ENCODE data around the gene CCL7.

Gene CCL7

DNA sequence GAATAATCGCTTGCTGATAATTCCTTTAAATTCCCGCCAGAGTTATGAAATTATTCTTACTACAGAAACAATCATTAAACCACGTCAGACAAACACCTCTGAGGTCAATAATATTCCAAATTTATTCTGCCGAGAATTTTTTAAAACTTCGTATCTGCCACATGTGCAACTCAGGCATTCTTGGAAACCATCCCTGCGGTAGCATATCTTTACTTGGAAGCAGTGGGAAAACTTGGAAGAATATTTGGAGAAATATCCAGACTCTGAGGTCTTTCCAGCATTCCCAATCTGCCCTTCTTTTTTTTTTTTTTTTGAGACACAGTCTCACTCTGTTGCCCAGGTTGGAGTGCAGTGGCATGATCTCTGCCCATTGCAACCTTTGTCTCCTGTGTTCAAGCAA lies 13.6 kb downstream of the CCL7 start:
- Mint-ChIP-seq H3K36me3 (no peaks in the 10 kb centered on the region), H3K4me1 (no peaks in the 10 kb centered on the region), H3K9me3 (peaks cover 0 to 5% of the 10 kb centered on the region in 2 donors), H3K27ac (no peak overlapping the region), H3K27me3 (peaks cover 35 to 57% of the 10 kb centered on the region in 2 donors), H3K4me3 (no peak overlapping the region)
- DNase-seq: no peak
- ATAC-seq (replicated peaks): no peak

DNA sequence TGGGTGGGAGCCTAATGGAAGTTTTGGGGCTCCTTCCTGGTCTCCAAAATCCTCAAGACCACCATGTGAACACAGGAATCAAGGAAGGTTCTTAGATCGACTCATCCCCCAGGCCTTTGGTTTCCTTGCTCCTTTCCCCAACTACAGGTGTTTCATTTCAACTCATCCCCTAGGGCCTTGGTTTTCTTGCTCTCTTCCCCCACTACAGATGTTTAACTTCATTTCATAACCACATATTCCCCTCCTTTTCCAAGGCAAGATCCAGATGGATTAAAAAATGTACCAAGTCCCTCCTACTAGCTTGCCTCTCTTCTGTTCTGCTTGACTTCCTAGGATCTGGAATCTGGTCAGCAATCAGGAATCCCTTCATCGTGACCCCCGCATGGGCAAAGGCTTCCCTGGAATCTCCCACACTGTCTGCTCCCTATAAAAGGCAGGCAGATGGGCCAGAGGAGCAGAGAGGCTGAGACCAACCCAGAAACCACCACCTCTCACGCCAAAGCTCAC lies 15.3 kb downstream of the CCL7 start, which contains the start of gene CCL11:
TSS of gene CCL11 (plus strand) at position 457 of the 507 bp plus-strand sequence. CDS start 67 bp downstream, outside the sequence.
- DNase-seq (no peak), ATAC-seq (replicated peaks) (no peak)
- Mint-ChIP-seq H3K4me1 (no peaks in the 10 kb centered on the region), H3K9me3 (peaks cover 0 to 5% of the 10 kb centered on the region in 2 donors), H3K27ac (no peak within 1 kb of the TSS), H3K27me3 (peaks cover 33 to 57% of the 10 kb centered on the region in 2 donors), H3K36me3 (no peaks in the 10 kb centered on the region), H3K4me3 (no peak within 1 kb of the TSS)

DNA sequence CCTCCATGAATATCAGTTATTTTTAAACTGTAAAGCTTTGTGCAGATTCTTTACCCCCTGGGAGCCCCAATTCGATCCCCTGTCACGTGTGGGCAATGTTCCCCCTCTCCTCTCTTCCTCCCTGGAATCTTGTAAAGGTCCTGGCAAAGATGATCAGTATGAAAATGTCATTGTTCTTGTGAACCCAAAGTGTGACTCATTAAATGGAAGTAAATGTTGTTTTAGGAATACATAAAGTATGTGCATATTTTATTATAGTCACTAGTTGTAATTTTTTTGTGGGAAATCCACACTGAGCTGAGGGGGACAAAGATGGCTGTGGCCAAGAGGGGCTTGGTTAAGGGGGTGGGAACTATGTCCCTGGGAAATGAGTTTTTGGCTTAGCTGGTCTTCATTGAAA lies 17.9 kb downstream of the CCL7 start:
- no peaks in the 10 kb centered on the region for H3K36me3 Mint-ChIP-seq
- no peaks in the 10 kb centered on the region for H3K9me3 Mint-ChIP-seq
- ATAC-seq (replicated peaks): no peak
- H3K27me3 Mint-ChIP-seq: peaks cover 36 to 39% of the 10 kb centered on the region in 2 donors
- H3K4me1 Mint-ChIP-seq: no peaks in the 10 kb centered on the region
- no peak overlapping the region for H3K27ac Mint-ChIP-seq
- no peak overlapping the region for H3K4me3 Mint-ChIP-seq
- DNase-seq: no peak

DNA sequence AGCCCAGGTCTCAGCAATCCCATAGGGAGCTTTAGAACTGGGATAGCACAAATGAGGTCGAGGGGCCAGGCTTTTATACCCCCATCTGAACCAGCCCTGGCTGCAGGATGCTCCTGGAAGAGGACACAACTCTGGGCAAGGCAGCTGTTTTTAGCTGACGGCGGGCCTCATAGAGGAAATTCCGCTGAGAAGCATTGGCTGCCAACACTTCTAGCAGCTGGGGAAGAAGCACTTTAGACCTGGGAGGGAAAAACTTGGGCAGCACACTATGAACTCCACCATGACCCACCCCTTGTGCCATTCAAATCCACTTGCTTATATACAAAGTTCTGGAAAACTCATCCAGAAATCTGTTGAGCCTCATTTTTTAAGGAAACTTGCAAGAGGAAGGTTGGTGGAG lies 20.6 kb downstream of the CCL7 start:
- H3K9me3 Mint-ChIP-seq: no peaks in the 10 kb centered on the region

DNA sequence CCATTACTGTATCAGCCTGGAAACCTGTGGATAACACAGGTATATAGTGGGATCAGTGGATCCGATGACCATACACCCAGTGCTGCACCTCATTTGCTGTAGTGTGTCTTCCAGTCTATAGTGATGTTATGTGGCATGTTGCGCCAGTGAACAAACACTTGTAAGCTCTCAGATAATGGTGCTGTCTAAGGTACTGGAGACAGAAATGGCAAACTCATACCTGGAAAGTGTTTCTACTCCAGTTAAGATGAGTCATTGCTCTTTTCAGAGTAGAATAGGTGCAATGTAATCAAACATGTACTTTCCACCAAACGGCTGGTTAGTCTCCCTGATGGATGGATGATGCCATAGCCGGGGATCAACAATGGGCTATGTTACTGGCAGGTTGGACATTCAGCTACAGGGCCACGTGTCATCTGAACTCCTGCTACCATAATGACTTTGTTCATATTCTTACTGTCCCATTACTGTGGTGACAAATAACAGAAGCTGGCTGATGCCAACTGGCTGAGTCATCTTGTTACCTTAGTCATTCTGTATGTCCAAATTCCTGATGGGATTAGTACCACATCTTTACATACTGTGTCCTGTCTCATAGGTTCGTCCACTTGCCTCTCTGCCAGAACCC lies 21.8 kb downstream of the CCL7 start:
- ATAC-seq (replicated peaks) (peak in 1 of 2 donors; percentile 39), DNase-seq (no peak)
- H3K27me3 Mint-ChIP-seq: peaks cover 29 to 30% of the 10 kb centered on the region in 2 donors
- H3K4me1 Mint-ChIP-seq: no peaks in the 10 kb centered on the region
- no peaks in the 10 kb centered on the region for H3K36me3 Mint-ChIP-seq
- no peak overlapping the region for H3K4me3 Mint-ChIP-seq
- no peak overlapping the region for H3K27ac Mint-ChIP-seq
- no peaks in the 10 kb centered on the region for H3K9me3 Mint-ChIP-seq

More for the DNA sequence above, 20.6 kb downstream of the CCL7 start:
- DNase-seq: no peak
- Mint-ChIP-seq H3K27me3 (peaks cover 35 to 36% of the 10 kb centered on the region in 2 donors), H3K36me3 (no peaks in the 10 kb centered on the region), H3K4me1 (no peaks in the 10 kb centered on the region), H3K27ac (no peak overlapping the region), H3K4me3 (no peak overlapping the region)
- no peak for ATAC-seq (replicated peaks)

DNA sequence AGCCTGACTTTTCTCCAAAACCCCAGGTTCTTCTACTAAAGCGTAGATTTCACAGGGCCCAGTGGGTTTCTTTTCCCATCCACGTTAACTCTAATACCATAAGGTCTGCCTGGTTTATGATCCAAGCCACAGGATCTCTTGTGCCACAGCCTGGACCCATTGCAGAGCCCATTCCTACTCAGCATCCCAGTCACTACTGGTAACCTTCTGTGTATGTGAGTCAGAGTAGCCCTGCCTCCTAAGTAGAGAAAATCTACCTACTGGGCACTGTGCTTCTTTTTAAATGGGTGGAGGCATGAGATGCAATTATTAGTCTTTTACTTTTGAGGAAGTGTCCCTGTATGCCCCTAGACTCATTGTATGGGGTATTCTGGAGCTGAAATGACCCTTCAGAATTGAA lies 29.0 kb downstream of the CCL7 start:
- H3K4me3 Mint-ChIP-seq: no peak overlapping the region
- H3K27ac Mint-ChIP-seq: no peak overlapping the region
- peaks cover 0 to 4% of the 10 kb centered on the region in 2 donors for H3K9me3 Mint-ChIP-seq

DNA sequence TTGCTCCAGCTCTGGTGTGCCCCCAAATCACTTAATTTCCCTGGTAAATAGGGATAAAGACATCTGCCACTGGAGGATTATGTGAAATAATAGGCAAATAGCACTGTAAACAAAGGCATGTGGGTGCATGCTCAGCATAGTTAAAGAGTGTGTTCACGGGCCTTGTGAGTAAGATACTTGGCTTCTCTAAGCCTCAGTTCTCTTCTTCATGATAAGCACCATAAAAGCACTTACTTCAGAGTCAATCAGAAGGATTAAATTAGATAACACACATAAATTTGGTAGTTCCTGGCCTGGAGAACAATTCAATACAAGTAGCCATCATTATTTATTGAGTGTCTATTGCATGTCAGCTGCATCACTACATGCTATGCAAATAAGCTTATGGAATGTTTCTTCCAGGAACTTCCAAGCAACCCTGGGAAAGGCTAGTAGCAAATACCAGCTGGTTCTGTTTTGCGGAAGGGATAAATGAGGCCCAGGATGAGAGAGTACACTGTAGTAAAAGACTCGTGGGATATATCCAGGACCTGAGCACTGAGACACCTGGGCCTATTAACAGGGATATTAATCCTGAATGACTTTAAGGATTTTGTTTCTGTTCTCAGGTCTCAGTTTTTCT lies 30.0 kb downstream of the CCL7 start:
- Mint-ChIP-seq H3K9me3 (peaks cover 0 to 4% of the 10 kb centered on the region in 2 donors), H3K36me3 (peaks cover 0 to 2% of the 10 kb centered on the region in 2 donors), H3K27ac (no peak overlapping the region), H3K4me1 (peaks cover 5 to 11% of the 10 kb centered on the region in 2 donors), H3K27me3 (peaks cover 32 to 42% of the 10 kb centered on the region in 2 donors), H3K4me3 (no peak overlapping the region)
- DNase-seq (no peak), ATAC-seq (replicated peaks) (no peak)

More for the DNA sequence above, 29.0 kb downstream of the CCL7 start:
- H3K4me1 Mint-ChIP-seq: peaks cover 5 to 11% of the 10 kb centered on the region in 2 donors
- peaks cover 25 to 33% of the 10 kb centered on the region in 2 donors for H3K27me3 Mint-ChIP-seq
- H3K36me3 Mint-ChIP-seq: no peaks in the 10 kb centered on the region
- no peak for ATAC-seq (replicated peaks)
- no peak for DNase-seq

DNA sequence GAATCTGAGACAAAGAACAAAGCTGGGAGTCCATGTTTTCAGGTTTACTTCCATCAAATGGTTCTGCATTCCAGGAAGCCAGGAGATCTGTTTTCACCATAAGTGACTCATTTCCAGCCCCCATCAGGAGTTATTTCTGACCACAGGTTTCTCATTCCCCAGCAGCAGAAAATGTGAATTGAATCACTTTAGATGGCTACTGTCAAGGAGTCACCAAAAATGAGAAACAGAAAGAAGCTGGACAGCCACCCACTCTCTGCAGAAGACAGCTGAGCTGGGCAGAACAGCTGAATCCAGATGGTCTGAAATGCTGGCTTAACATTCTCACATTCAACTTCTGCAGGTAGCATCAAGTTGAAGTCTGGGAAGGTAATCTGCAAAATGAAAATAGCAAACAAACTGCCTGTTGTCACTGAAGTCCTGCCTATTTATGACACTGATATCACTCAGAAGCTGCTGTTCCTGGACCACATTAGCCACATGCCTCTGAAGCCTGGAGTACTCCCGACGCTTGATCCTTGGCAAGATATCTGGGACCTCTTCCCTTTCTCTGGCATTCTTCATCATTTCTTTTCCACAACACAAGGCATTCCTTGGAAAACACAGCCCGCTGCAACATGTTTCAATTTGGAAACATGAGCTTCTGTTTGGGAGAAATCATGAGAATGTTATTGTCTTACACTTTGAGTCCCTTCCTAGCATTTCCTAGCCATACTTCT lies 30.8 kb downstream of the CCL7 start:
- ATAC-seq (replicated peaks) (peak; percentile 29 to 36), DNase-seq (no peak)
- H3K4me3 Mint-ChIP-seq: no peak overlapping the region

DNA sequence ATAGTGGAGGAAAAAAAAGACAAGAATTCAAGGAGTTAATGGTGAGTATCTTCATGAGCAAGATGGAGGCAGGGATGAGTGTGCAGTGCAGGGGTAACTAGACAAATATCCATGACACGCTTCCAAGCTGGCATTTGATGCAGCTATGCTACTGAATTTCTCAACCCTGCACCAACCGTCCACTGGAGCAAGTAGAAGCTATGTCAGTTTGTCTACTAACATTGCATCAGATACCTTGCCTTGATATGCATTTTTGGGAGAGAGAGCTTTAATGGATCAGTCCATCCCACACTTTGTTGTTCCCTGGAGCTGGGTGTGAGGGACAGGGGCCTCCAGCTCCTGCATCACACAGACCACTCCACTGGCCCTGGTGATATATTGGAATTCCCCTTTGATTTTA lies 32.0 kb downstream of the CCL7 start:
- peaks cover 0 to 2% of the 10 kb centered on the region in 2 donors for H3K36me3 Mint-ChIP-seq
- no peak overlapping the region for H3K4me3 Mint-ChIP-seq
- H3K27ac Mint-ChIP-seq: no peak overlapping the region
- DNase-seq: no peak
- H3K27me3 Mint-ChIP-seq: peaks cover 42 to 55% of the 10 kb centered on the region in 2 donors
- peaks cover 0 to 4% of the 10 kb centered on the region in 2 donors for H3K9me3 Mint-ChIP-seq
- H3K4me1 Mint-ChIP-seq: peaks cover 5 to 11% of the 10 kb centered on the region in 2 donors
- no peak for ATAC-seq (replicated peaks)

More for the DNA sequence above, 30.8 kb downstream of the CCL7 start:
- Mint-ChIP-seq H3K4me1 (peaks cover 5 to 11% of the 10 kb centered on the region in 2 donors), H3K27ac (no peak overlapping the region), H3K36me3 (peaks cover 0 to 2% of the 10 kb centered on the region in 2 donors), H3K27me3 (peaks cover 35 to 50% of the 10 kb centered on the region in 2 donors), H3K9me3 (peaks cover 0 to 4% of the 10 kb centered on the region in 2 donors)

DNA sequence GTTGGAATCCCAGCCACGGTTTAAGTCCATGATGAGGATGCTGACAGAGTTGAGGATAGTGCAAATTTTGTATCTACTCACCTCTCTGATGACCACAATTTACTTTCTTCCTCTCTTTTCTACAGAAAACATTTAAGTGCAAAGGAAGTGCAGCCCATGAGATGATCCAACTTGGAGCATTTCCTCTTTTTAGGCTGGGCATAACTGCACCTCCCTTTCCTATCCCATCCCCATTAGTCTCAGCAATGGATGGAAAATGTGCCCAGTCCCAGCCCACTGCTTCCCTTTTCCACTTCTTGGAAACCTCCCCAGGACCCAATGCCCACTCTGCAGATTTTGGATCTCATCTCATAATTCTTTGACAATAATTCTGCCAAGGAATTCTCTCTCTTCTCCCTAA lies 32.6 kb downstream of the CCL7 start:
- Mint-ChIP-seq H3K36me3 (peaks cover 0 to 2% of the 10 kb centered on the region in 2 donors), H3K27ac (no peak overlapping the region), H3K4me1 (peaks cover 7 to 11% of the 10 kb centered on the region in 2 donors), H3K4me3 (no peak overlapping the region), H3K27me3 (peaks cover 42 to 61% of the 10 kb centered on the region in 2 donors), H3K9me3 (peaks cover 0 to 4% of the 10 kb centered on the region in 2 donors)
- DNase-seq (no peak), ATAC-seq (replicated peaks) (no peak)

DNA sequence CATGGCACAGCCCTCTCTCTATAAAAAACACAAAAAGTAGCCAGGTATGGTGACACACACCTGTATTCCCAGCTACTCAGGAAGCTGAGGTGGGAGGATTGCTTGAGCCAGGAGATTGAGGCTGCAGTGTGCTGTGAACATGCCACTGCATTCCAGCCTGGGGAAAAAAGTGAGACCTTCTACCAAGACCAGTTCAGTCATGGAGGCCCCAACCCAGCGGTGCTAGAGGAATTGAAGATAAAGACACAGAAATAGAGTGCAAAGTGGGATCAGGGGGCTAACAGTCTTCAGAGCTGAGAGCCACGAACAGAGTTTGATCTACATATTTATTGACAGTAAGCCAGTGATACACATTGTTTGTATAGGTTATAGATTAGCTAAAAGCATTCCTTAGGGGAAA lies 33.6 kb downstream of the CCL7 start:
- peaks cover 0 to 2% of the 10 kb centered on the region in 2 donors for H3K36me3 Mint-ChIP-seq
- ATAC-seq (replicated peaks): no peak

DNA sequence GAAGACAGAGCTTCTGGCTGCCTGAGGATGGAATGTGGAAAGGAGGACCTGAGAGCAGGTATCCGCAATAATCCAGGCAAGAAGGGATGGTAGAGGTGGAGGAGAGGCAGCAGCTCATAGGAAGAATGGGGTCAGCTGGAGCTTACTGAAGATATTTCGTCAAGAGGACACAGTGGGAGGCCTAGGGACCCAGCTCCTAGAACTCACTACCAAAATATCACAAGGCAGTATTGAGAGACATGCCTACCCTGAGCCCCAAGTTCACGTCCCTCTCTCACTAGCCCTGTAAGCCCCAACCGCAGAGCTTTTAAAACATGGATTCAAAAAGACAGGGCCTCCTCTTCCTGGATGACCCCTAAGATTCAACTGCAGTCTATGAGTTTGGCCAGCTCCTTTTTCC lies 35.0 kb downstream of the CCL7 start:
- H3K9me3 Mint-ChIP-seq: no peaks in the 10 kb centered on the region
- H3K4me1 Mint-ChIP-seq: peaks cover 2% of the 10 kb centered on the region in 2 donors
- H3K27ac Mint-ChIP-seq: no peak overlapping the region
- H3K27me3 Mint-ChIP-seq: peaks cover 36 to 49% of the 10 kb centered on the region in 2 donors
- no peak overlapping the region for H3K4me3 Mint-ChIP-seq
- H3K36me3 Mint-ChIP-seq: peaks cover 0 to 2% of the 10 kb centered on the region in 2 donors
- no peak for ATAC-seq (replicated peaks)
- no peak for DNase-seq

More for the DNA sequence above, 33.6 kb downstream of the CCL7 start:
- H3K27ac Mint-ChIP-seq: no peak overlapping the region
- peaks cover 41 to 57% of the 10 kb centered on the region in 2 donors for H3K27me3 Mint-ChIP-seq
- DNase-seq: no peak
- H3K4me3 Mint-ChIP-seq: no peak overlapping the region
- H3K9me3 Mint-ChIP-seq: peaks cover 0 to under 1% of the 10 kb centered on the region in 2 donors
- H3K4me1 Mint-ChIP-seq: peaks cover 7 to 11% of the 10 kb centered on the region in 2 donors

DNA sequence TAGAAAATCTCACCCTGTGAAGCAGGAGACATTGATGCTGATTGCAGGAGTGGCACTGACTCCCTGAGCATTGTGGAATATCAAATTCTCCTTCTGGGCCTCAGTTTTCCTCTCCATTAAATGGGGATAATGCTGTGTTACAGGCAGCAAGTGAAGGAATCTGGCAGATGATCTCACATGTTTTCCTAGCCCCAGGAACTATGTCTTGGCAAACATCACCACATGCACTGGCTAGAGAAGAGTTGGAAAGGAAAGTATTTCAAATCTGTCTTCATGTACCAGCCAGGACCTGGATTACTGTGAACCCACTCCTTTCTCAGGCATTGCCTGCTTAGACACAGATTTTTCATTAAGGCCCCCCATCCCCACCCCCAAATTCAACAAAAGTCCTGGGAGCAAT lies 35.6 kb downstream of the CCL7 start:
- Mint-ChIP-seq H3K4me3 (no peak overlapping the region), H3K4me1 (peaks cover 0 to 2% of the 10 kb centered on the region in 2 donors), H3K27ac (no peak overlapping the region), H3K36me3 (peaks cover 0 to 2% of the 10 kb centered on the region in 2 donors), H3K27me3 (peaks cover 36 to 49% of the 10 kb centered on the region in 2 donors), H3K9me3 (no peaks in the 10 kb centered on the region)
- no peak for ATAC-seq (replicated peaks)
- DNase-seq: no peak

DNA sequence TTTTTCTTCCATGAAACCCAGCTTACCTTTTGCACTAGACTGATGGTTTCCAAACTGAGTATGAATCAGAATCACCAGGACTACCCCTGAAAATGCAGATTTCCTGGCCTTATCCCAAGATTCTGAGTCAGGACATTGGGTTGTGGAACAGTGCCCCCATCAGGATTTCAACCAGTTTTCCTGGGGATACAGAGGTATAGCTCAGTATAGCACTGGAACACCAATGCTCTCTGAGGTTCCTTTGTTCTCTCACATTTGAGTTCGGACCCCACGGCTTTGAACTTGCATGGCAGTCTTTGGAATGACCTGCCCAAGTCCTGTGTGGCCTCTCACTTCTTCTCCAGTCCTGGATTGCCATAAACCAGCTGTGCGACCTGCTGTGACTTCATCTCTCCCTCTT lies 36.4 kb downstream of the CCL7 start:
- ATAC-seq (replicated peaks) (no peak), DNase-seq (no peak)
- Mint-ChIP-seq H3K4me1 (peaks cover 0 to 2% of the 10 kb centered on the region in 2 donors), H3K4me3 (no peak overlapping the region), H3K27ac (no peak overlapping the region), H3K9me3 (no peaks in the 10 kb centered on the region), H3K27me3 (peaks cover 32 to 43% of the 10 kb centered on the region in 2 donors), H3K36me3 (peaks cover 0 to 2% of the 10 kb centered on the region in 2 donors)
